Upper lobe of left lung (tissue), 4 donors: ENCODE measurements around the gene SLC16A3.

Source experiments
- CTCF ChIP-seq, 6 experiments: fragments of 450-650 bp in 4 of 6; fragments of 200-600 bp in 2 of 6; sonication (generic) in 2 of 6; IDR thresholded peaks; one replicate each; pipeline ENCODE4 v1.5.1; 2016 to 2019; ENCODE audit warnings: antibody characterized with exemption in 6 of 6
- EP300 ChIP-seq, 4 donors: sonication (generic); formaldehyde crosslinking; IDR thresholded peaks; one replicate each; pipeline ENCODE4 v1.5.1; 2017; ENCODE audit warnings: antibody characterized with exemption in 4 of 4, control low read depth in 2 of 4
- POLR2A ChIP-seq, 4 donors: fragments of 450-650 bp; IDR thresholded peaks; one replicate each; pipeline ENCODE4 v1.5.1; 2016 to 2017; ENCODE audit warnings: antibody characterized with exemption in 4 of 4, mild to moderate bottlenecking in 2 of 4
- POLR2AphosphoS5 ChIP-seq, 2 donors: sonication (generic); formaldehyde crosslinking; IDR thresholded peaks; one replicate each; pipeline ENCODE4 v1.5.1; 2017; ENCODE audit warnings: antibody characterized with exemption in 2 of 2

- TF ChIP-seq CTCF (IDR thresholded peaks at IDR 0.05) (no peak), EP300 (IDR thresholded peaks at IDR 0.05) (no peak), POLR2A (IDR thresholded peaks at IDR 0.05) (no peak), POLR2AphosphoS5 (IDR thresholded peaks at IDR 0.05) (no peak)
Measured at GRCh38 chr17:82200135-82200534, 28.7 kb upstream of the SLC16A3 start.
